Peyer's patch (tissue), 4 donors: ENCODE measurements around the gene RPL13A. TPM values are rescaled to one million over a fixed set of nuclear protein-coding genes. Genes with fewer than 3 reads are reported as not detected.

Source experiments
- DNase-seq, 3 donors: peaks; one replicate each; pipeline ENCODE4 v3.0.0-alpha.2; 2017 to 2019
- H3K27ac ChIP-seq, 4 donors: fragments of 200-600 bp; sonication (generic); one replicate each; pipeline ENCODE4 v1.5.1; 2016 to 2019
- H3K27me3 ChIP-seq, 2 donors: fragments of 200-600 bp; sonication (generic); one replicate each; pipeline ENCODE4 v1.5.1; 2019
- H3K36me3 ChIP-seq, 3 donors: fragments of 200-600 bp; sonication (generic); one replicate each; pipeline ENCODE4 v1.5.1; 2016 to 2019
- H3K4me1 ChIP-seq, 4 donors: fragments of 200-600 bp; sonication (generic); one replicate each; pipeline ENCODE4 v1.5.1; 2016 to 2019
- H3K4me3 ChIP-seq, 4 donors: fragments of 200-600 bp; sonication (generic); 1 replicate in 3 of 4; 2 replicates in 1 of 4; pipeline ENCODE4 v1.5.1; 2016 to 2019; ENCODE audit warnings: mild to moderate bottlenecking in 1 of 4
- H3K9me3 ChIP-seq, 4 donors: fragments of 200-600 bp; sonication (generic); one replicate each; pipeline ENCODE4 v1.5.1; 2016 to 2019; ENCODE audit warnings: mild to moderate bottlenecking in 1 of 4
- CTCF ChIP-seq, 6 experiments: fragments of 450-650 bp in 4 of 6; fragments of 200-600 bp in 2 of 6; sonication (generic) in 1 of 6; IDR thresholded peaks; one replicate each; pipeline ENCODE4 v1.5.1; 2017 to 2019; ENCODE audit warnings: antibody characterized with exemption in 6 of 6, mild to moderate bottlenecking in 3 of 6, moderate library complexity in 1 of 6
- POLR2A ChIP-seq, 2 donors: fragments of 450-650 bp; IDR thresholded peaks; one replicate each; pipeline ENCODE4 v1.5.1; 2017; ENCODE audit warnings: antibody characterized with exemption in 2 of 2, mild to moderate bottlenecking in 2 of 2, moderate library complexity in 2 of 2
- total RNA-seq, 4 donors: library from RNA; depleted of rRNA; stranded (reverse); fragments of >200 nt; gene quantifications; one replicate each; pipeline ENCODE4 v1.1.0, GENCODE V29; 2016

The RPL13A gene
- total RNA-seq, 4 donors from 2014 or later: 1,523 to 3,539 (median 1,798) TPM

GRCh38 chr19:49491804-49492572, 4.6 kb downstream of the RPL13A start:
- peaks cover 0 to 37% (median 0%) of the 10 kb centered on the region in 3 donors for H3K36me3 ChIP-seq
- no peak overlapping the region for H3K4me3 ChIP-seq
- no peak for TF ChIP-seq POLR2A (IDR thresholded peaks at IDR 0.05)
- TF ChIP-seq CTCF (IDR thresholded peaks at IDR 0.05): no peak
- DNase-seq: no peak
- H3K27me3 ChIP-seq: no peaks in the 10 kb centered on the region
- H3K27ac ChIP-seq: peak overlapping the region in 1 of 4 donors; percentile 21
- H3K9me3 ChIP-seq: no peaks in the 10 kb centered on the region
- peaks cover 0 to 35% (median 19%) of the 10 kb centered on the region in 4 donors for H3K4me1 ChIP-seq

GRCh38 chr19:49492573-49493405, 5.4 kb downstream of the RPL13A start:
- Histone ChIP-seq H3K9me3 (no peaks in the 10 kb centered on the region), H3K27ac (peak overlapping the region in 1 of 4 donors; percentile 44), H3K4me3 (no peak overlapping the region), H3K27me3 (no peaks in the 10 kb centered on the region), H3K36me3 (peaks cover 0 to 45% (median 0%) of the 10 kb centered on the region in 3 donors), H3K4me1 (peaks cover 0 to 43% (median 27%) of the 10 kb centered on the region in 4 donors)
- TF ChIP-seq POLR2A (IDR thresholded peaks at IDR 0.05): no peak
- no peak for TF ChIP-seq CTCF (IDR thresholded peaks at IDR 0.05)
- no peak for DNase-seq

- TF ChIP-seq CTCF (IDR thresholded peaks at IDR 0.05): peak in 1 of 6 experiments; percentile 14
- TF ChIP-seq POLR2A (IDR thresholded peaks at IDR 0.05): no peak
- Histone ChIP-seq H3K4me1 (peaks cover 2 to 53% (median 24%) of the 10 kb centered on the region in 4 donors), H3K36me3 (peaks cover 0 to 44% (median 5%) of the 10 kb centered on the region in 3 donors), H3K27ac (peak overlapping the region; percentile 88 to 98 (median 96)), H3K27me3 (no peaks in the 10 kb centered on the region), H3K9me3 (no peaks in the 10 kb centered on the region), H3K4me3 (peak overlapping the region; percentile 56 to 71 (median 69))
- no peak for DNase-seq
Observed at GRCh38 chr19:49496574-49497008, 9.2 kb downstream of the RPL13A start.

GRCh38 chr19:49497047-49497788, 9.8 kb downstream of the RPL13A start:
- peaks cover 0 to 37% (median 5%) of the 10 kb centered on the region in 3 donors for H3K36me3 ChIP-seq

More at GRCh38 chr19:49497047-49497788, 9.8 kb downstream of the RPL13A start:
- Histone ChIP-seq H3K4me1 (peaks cover 2 to 53% (median 24%) of the 10 kb centered on the region in 4 donors), H3K27me3 (no peaks in the 10 kb centered on the region), H3K4me3 (peak overlapping the region; percentile 56 to 71 (median 69)), H3K9me3 (no peaks in the 10 kb centered on the region), H3K27ac (peak overlapping the region; percentile 88 to 98 (median 96))
- TF ChIP-seq CTCF (IDR thresholded peaks at IDR 0.05): no peak
- peak; percentile 15 to 59 for TF ChIP-seq POLR2A (IDR thresholded peaks at IDR 0.05)
- DNase-seq: peak; percentile 78 to 95 (median 92)
